GM12873 (cell line): ENCODE measurements around the gene CDH3.

Source experiments
- TF ChIP-seq, protein P1 (sequence below): IDR thresholded peaks from 2 replicates; pipeline ENCODE4 v1.5.1; 2012; ENCODE audit warnings: low read depth, mild to moderate bottlenecking, moderate library complexity, low read length, control low read depth; ENCODE audit not compliant: insufficient read depth; ENCODE audit errors: missing control alignments

The CDH3 gene

GRCh38 chr16:68685685-68686478, 40.8 kb downstream of the CDH3 start:
- TF ChIP-seq, protein P1, sequence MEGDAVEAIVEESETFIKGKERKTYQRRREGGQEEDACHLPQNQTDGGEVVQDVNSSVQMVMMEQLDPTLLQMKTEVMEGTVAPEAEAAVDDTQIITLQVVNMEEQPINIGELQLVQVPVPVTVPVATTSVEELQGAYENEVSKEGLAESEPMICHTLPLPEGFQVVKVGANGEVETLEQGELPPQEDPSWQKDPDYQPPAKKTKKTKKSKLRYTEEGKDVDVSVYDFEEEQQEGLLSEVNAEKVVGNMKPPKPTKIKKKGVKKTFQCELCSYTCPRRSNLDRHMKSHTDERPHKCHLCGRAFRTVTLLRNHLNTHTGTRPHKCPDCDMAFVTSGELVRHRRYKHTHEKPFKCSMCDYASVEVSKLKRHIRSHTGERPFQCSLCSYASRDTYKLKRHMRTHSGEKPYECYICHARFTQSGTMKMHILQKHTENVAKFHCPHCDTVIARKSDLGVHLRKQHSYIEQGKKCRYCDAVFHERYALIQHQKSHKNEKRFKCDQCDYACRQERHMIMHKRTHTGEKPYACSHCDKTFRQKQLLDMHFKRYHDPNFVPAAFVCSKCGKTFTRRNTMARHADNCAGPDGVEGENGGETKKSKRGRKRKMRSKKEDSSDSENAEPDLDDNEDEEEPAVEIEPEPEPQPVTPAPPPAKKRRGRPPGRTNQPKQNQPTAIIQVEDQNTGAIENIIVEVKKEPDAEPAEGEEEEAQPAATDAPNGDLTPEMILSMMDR = no peak

DNA sequence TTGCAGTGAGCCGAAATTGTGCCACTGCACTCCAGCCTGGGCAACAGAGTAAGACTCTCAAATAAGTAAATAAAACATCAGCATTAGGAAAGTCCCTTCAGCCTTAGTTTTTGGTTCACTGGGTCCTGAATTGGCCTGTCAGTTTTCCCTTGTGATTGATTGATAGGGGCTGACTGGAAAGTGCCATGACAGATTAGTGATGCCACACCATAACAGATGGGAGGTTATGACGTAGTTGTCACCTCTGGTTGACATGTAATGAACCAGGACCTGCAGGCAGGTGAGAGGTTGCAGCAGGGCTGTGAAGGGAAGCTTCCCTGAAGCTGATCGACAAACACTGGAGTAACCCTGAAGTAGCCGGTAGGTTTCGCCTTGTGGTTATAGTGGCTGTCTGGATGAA, 41.8 kb downstream of the CDH3 start:
- TF ChIP-seq, protein P1 = no peak

DNA sequence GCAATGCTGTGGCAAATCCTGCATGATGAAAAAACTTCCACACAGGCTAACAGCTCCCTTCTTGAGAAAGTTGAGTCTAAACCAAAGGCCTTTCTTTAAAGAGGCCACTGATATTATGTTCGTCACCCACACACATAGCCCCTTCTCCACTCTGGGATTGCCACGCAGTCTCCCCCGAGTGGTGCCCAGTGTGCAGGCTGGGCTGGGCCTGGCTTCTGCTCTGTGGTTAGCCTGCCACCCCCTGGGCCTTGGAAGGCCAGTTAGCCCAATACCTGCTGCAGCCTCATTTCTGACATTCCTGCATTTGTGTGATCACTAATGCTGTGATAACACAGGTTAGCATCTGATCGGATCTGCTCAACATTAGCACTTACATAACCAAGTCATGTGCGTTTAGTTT, 44.8 kb downstream of the CDH3 start:
- TF ChIP-seq, protein P1 = no peak

- TF ChIP-seq, protein P1 = no peak
Measured at GRCh38 chr16:68695575-68695974, 50.5 kb downstream of the CDH3 start.

GRCh38 chr16:68696514-68696913, 51.4 kb downstream of the CDH3 start:
- TF ChIP-seq, protein P1 = no peak

- TF ChIP-seq, protein P1 = no peak
Measured at GRCh38 chr16:68698091-68698490, 53.0 kb downstream of the CDH3 start.

GRCh38 chr16:68700120-68700519, 55.0 kb downstream of the CDH3 start:
- TF ChIP-seq, protein P1 = no peak

GRCh38 chr16:68700831-68701230, 55.7 kb downstream of the CDH3 start:
- TF ChIP-seq, protein P1 = no peak
